Measurements from ENCODE around the gene STX5.
"Not testable (repeated sequence)": the region's sequence is repeated elsewhere in the genome, so short reads cannot be mapped to it uniquely, and the experiment has no call there.

Gene STX5

DNA sequence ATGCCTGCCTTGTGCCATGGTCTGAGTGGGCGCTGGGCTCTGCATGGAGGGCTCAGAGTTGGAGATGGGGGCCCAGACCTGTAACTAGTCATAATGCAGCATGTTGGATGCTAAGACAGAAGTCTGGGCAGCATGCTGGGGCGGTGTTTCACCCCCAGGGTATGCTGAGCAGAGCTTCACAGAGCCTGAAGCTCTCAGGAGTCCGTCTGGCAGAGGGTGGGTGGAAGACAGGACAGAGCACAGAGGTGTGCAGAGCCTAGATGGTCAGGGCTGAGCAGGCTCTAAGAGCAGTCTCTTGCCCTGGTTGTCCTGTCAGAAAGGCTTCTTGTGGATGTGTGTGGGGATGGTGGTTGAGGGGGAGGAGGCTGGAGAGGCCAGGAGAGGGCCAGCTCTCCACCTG lies 53.4 kb downstream of the STX5 start:
- no peak for DNase-seq

DNA sequence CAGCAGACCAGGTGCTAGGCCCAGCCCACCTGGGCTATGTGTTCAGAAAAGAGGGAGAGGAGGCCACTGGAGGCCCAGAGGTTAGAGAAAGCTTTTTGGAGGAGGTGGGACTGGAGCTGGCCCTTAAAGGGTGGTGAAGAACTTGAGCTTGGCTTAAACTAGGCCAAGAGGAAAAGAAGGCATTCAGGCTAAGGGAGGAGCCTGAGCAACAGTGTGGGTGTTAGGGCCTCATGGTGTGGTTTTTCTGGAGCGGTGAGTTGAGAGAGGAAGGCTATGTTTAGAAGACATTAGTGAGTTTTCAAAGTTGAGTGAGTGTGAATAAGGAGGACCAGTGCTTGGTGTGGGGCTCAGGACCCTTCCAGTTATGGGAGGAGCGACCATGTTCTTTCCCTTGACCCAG lies 54.5 kb downstream of the STX5 start:
- DNase-seq, result no peak

DNA sequence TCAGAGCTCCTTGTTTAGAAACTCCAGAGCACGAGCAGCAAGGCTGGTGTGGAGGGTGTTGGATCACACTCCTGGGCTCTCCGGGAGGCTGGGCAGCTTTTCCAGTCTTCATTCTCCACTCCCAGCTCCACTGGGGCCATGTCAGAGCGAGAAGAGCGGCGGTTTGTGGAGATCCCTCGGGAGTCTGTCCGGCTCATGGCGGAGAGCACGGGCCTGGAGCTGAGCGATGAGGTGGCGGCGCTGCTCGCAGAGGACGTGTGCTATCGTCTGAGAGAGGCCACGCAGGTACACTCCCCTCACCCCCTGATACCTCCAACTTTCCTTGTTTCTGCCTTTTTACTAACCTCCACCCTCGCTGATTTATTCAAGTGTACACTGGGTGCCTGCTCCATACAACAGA lies 56.2 kb downstream of the STX5 start:
- DNase-seq, result no peak

DNA sequence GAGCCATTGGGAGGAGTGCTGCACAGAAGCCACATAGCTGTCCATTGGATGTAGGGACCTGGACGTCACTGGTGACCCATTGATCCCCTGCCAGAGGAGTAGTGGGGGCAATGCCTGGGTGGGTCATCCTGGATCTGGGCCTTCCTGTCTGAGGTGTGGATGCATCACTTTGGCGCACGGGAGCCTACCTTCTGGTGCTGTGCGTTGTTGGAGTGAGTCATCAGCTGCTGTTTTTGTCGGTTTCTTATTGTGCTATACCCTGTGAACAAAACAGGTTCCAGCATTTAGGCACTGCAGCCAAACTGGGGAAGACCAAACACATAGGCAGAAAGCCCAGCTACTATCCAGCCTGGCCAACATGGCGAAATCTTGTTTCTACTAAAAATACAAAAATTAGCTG lies 57.4 kb downstream of the STX5 start:
- DNase-seq, result no peak

DNA sequence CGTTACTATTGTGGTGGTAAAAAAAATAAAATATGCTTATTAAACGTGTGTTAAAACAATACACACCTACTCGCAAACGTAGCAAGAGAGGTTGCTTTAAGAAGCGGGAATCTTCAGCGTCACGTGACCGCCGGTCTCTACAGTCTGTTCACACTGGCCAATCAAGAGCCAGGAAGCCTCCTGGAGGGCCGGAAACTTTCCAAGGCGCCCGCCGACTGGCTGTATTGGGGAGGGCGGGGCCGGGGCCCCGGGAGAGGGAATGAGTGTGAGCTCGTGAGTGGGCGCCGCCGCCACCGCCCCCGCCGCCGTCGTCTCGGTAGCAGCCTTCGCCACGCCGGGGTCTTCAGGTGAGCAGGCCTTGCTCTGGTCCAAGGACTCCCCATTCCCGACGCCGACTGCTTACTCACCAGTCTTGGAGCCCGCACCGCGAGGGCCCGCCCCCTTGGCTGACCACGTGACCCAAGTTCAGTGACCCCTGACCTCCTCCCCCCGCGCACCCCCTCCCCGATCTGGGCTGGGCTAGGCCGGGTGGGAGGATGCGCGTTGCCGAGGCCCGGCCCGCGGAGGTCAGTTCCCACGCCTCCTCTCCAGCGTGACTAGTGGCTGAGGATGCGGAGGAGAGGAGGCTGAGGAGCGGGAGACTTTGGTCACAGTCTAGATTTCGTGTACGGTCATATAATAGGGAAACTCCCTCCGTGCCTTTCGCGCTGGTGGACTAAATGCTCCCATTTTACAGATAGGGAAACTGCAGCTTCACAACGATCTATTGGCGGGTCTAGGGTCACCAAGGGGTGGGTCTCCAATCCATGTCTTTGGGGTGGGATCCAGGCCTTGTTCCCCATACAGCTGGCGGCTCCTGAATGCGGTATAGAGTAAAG lies 60.5 kb downstream of the STX5 start, which contains the start of gene TAF6L:
Gene TAF6L, plus strand, starts transcription at position 253 of the 878 bp plus-strand sequence. CDS start 4,388 bp downstream, outside the sequence.
- DNase-seq, result peak; percentile 95

DNA sequence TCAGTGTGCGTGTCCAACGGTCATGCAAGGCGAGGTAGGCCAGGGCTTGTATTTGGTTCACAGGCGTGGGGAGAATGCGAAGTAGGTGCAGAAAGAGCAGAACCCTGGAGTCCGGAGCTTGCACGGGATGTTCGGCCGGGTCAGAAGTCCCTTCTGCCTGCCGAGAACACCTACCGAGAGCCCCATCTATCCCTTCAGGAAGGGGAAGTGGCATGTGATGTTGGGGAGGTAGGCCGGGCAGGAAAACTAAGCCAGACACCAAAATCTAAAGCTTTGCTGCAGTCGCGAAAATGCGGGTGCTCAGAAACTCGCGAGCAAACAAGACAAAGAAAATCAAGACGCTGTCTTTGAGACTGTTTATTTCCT lies 61.1 kb downstream of the STX5 start:
- DNase-seq, result no peak

DNA sequence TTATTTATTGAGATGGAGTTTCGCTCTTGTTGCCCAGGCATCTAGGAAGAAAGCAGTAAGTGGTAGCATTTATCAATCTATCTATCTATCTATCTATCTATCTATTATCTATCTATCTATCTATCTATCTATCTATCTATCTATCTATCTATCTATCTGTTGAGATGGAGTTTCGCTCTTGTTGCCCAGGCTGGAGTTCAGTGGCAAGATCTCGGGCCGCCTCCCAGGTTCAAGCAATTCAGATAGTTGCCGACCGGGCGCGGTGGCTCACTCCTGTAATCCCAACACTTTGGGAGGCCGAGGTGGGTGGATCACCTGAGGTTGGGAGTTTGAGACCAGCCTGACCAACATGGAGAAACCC lies 71.0 kb downstream of the STX5 start:
- DNase-seq, result not testable (repeated sequence)

DNA sequence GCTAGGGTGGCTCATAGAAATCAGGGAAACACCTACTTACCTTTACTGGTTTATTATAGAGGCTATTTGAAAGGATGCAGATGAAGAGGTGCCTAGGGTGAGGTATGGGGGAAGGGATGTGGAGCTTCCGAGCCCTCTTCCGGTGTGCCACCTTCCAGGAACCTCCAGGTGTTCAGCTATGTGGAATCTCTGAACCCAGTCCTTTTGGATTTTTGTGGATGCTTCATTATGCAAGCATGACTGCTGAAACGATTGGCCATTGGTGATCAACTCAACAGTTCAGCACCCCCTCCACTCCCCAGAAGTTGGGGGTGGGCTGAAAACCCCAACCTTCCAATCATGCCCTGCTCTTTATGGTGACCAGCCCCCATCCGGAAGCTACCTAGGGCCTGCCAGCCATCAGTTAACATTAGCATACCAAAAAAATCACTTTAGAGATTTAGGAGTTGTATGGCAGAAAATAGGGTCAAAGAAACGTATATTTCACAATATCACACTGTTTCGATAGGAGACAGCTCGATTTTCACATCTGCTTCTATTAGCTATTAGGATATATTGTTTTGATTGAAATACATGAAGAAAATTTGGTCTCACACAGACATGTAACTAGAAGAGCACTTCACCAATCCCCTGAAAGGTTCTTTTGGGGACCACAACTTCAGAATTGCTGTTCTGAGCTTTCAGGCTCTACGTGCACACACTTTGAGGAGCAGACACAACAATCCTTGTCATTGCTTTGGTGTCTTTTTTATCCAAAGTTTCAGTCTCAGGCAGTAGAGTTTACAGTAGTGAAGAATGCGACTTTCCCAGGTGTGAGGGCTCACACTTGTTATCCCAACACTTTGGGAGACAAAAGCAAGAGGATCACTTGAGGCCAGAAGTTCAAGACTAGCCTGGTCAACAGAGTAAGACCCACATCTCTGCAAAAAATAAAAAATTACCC lies 73.7 kb downstream of the STX5 start:
- no peak for DNase-seq

Measured in DMS79 (cell line).